ENCODE results near the gene GUK1. TPM values are rescaled to one million over a fixed set of nuclear protein-coding genes. Genes with fewer than 3 reads are reported as not detected.

The GUK1 gene
- total RNA-seq, 5 donors from 2014 or later (not counting 1 experiment from before 2014, with no cell fraction given), result 201 to 318 (median 223) TPM

GRCh38 chr1:228190778-228191177 lies 50.7 kb downstream of the GUK1 start:
- no peak overlapping the region for H3K27ac Mint-ChIP-seq
- ATAC-seq (replicated peaks in 1 of 4), result no peak
- 55% methylated on average over 1 of the region's 5 CpGs for WGBS (ENCODE audit: insufficient coverage)

GRCh38 chr1:228194436-228194835 lies 54.4 kb downstream of the GUK1 start:
- Mint-ChIP-seq H3K27ac (no peak overlapping the region), H3K27me3 (no peaks in the 10 kb centered on the region), H3K4me3 (no peak overlapping the region), H3K4me1 (peaks cover 4 to 7% (median 4%) of the 10 kb centered on the region in 3 donors), H3K9me3 (peaks cover 5 to 7% (median 6%) of the 10 kb centered on the region in 3 donors), H3K36me3 (peaks cover 23% of the 10 kb centered on the region)
- ChIA-PET CTCF (interaction anchor here in 1 of 2 donors (0.5 kb wide), 1 partner anchor 68 kb away, joined by 3 read pairs; no protein-coding TSS in a partner anchor), POLR2A (no interaction called here)
- Histone ChIP-seq H3K27ac (ENCODE audit: low read length) (no peak overlapping the region), H3K36me3 (ENCODE audit: control insufficient read depth in 2 of 2, extremely low read depth in 1 of 2, insufficient read depth in 1 of 2, low read length in 1 of 2) (no peaks in the 10 kb centered on the region), H3K27me3 (replicated peaks in 1 of 2; ENCODE audit: control insufficient read depth in 2 of 2, extremely low read depth in 1 of 2, insufficient read depth in 2 of 2, low read length in 1 of 2) (no peaks in the 10 kb centered on the region), H3K4me3 (ENCODE audit: control insufficient read depth in 1 of 2, extremely low read depth in 1 of 2, low read length in 1 of 2) (no peak overlapping the region), H3K4me1 (ENCODE audit: control insufficient read depth in 1 of 2, extremely low read depth in 1 of 2, insufficient read depth in 2 of 2, low read length in 2 of 2) (no peaks in the 10 kb centered on the region), H3K9me3 (no peaks in the 10 kb centered on the region)
- DNase-seq, result peak in 1 of 35 experiments; percentile 3
- 86% methylated on average over 2 of the region's 3 CpGs for WGBS (ENCODE audit: insufficient coverage)
- ATAC-seq (replicated peaks in 1 of 4), result no peak

More at GRCh38 chr1:228190778-228191177, 50.7 kb downstream of the GUK1 start:
- H3K27me3 ChIP-seq (replicated peaks in 1 of 2; ENCODE audit: control insufficient read depth in 2 of 2, extremely low read depth in 1 of 2, insufficient read depth in 2 of 2, low read length in 1 of 2), result no peaks in the 10 kb centered on the region
- H3K4me3 Mint-ChIP-seq, result no peak overlapping the region
- H3K27ac ChIP-seq (ENCODE audit: low read length), result no peak overlapping the region
- peaks cover 14 to 30% (median 22%) of the 10 kb centered on the region in 3 donors for H3K4me1 Mint-ChIP-seq
- H3K27me3 Mint-ChIP-seq, result no peaks in the 10 kb centered on the region
- ChIA-PET POLR2A (no interaction called here), CTCF (no interaction called here)
- peaks cover 4% of the 10 kb centered on the region for H3K36me3 Mint-ChIP-seq
- H3K9me3 ChIP-seq, result no peaks in the 10 kb centered on the region
- H3K4me3 ChIP-seq (ENCODE audit: control insufficient read depth in 1 of 2, extremely low read depth in 1 of 2, low read length in 1 of 2), result no peak overlapping the region
- peaks cover 0 to 11% of the 10 kb centered on the region in 2 experiments for H3K4me1 ChIP-seq (ENCODE audit: control insufficient read depth in 1 of 2, extremely low read depth in 1 of 2, insufficient read depth in 2 of 2, low read length in 2 of 2)
- no peaks in the 10 kb centered on the region for H3K36me3 ChIP-seq (ENCODE audit: control insufficient read depth in 2 of 2, extremely low read depth in 1 of 2, insufficient read depth in 1 of 2, low read length in 1 of 2)
- peak in 1 of 35 experiments; percentile 2 for DNase-seq
- no peaks in the 10 kb centered on the region for H3K9me3 Mint-ChIP-seq

DNA sequence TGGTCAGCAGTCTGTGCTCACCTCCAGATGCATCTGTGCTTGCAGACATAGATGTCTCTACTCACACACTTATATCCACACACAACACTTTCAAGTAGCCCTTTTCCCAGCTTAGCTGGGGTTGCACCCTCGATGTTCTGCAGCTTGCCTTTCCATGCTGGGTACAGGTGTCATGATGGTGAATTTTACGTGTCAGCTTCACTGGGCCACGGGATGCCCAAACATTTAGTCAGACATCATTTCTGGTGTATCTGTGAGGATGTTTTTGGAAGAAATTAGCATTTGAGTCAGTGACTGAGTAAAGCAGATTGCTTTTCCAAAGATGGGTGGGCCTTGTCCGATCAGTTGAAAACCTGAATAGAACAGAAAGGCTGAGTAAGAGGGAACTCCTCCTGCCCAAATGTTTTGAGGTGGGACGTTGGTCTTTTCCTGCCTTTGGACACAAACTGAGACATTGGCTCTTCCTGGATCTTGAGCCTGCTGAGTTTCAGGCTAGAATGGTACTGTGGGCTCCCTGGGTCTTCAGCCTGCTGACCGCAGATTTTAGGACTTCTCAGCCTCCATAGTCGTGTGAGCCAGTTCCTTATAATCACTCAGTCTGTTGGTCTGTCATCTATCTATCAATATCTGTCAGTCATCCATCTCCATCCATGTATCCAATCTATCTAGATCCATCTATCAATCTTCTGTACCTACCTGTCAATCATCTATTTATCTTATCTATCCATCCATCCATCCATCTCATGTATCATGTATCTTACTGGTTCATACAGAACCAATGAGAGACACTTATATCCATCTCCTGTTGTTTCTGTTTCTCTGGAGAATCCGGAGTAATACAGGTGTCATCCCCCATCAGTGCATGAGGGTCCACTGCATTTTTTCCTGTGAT lies 55.1 kb downstream of the GUK1 start:
- 89% methylated on average over 8 of the region's 8 CpGs for WGBS (ENCODE audit: insufficient coverage)
- Mint-ChIP-seq H3K4me1 (peaks cover 0 to 3% (median 0%) of the 10 kb centered on the region in 3 donors), H3K4me3 (no peak overlapping the region), H3K36me3 (peaks cover 27% of the 10 kb centered on the region), H3K9me3 (peaks cover 8 to 10% (median 9%) of the 10 kb centered on the region in 3 donors), H3K27ac (no peak overlapping the region), H3K27me3 (no peaks in the 10 kb centered on the region)
- Histone ChIP-seq H3K4me1 (ENCODE audit: control insufficient read depth in 1 of 2, extremely low read depth in 1 of 2, insufficient read depth in 2 of 2, low read length in 2 of 2) (no peaks in the 10 kb centered on the region), H3K27me3 (replicated peaks in 1 of 2; ENCODE audit: control insufficient read depth in 2 of 2, extremely low read depth in 1 of 2, insufficient read depth in 2 of 2, low read length in 1 of 2) (no peaks in the 10 kb centered on the region), H3K27ac (ENCODE audit: low read length) (no peak overlapping the region), H3K4me3 (ENCODE audit: control insufficient read depth in 1 of 2, extremely low read depth in 1 of 2, low read length in 1 of 2) (no peak overlapping the region), H3K9me3 (no peaks in the 10 kb centered on the region), H3K36me3 (ENCODE audit: control insufficient read depth in 2 of 2, extremely low read depth in 1 of 2, insufficient read depth in 1 of 2, low read length in 1 of 2) (no peaks in the 10 kb centered on the region)
- DNase-seq (peak in 1 of 35 experiments; percentile 0), ATAC-seq (replicated peaks in 1 of 4) (no peak)
- ChIA-PET CTCF (no interaction called here), POLR2A (no interaction called here)

- DNase-seq (peak in 1 of 35 experiments; percentile 3), ATAC-seq (replicated peaks in 1 of 4) (no peak)
- WGBS (ENCODE audit: insufficient coverage), result 91% methylated on average over 4 of the region's 4 CpGs
- Mint-ChIP-seq H3K27ac (no peak overlapping the region), H3K9me3 (peaks cover 8 to 10% (median 9%) of the 10 kb centered on the region in 3 donors), H3K27me3 (peaks cover 2 to 4% of the 10 kb centered on the region in 2 donors), H3K36me3 (peaks cover 31% of the 10 kb centered on the region), H3K4me3 (no peak overlapping the region), H3K4me1 (no peaks in the 10 kb centered on the region)
- Histone ChIP-seq H3K27me3 (replicated peaks in 1 of 2; ENCODE audit: control insufficient read depth in 2 of 2, extremely low read depth in 1 of 2, insufficient read depth in 2 of 2, low read length in 1 of 2) (no peaks in the 10 kb centered on the region), H3K36me3 (ENCODE audit: control insufficient read depth in 2 of 2, extremely low read depth in 1 of 2, insufficient read depth in 1 of 2, low read length in 1 of 2) (no peaks in the 10 kb centered on the region), H3K4me1 (ENCODE audit: control insufficient read depth in 1 of 2, extremely low read depth in 1 of 2, insufficient read depth in 2 of 2, low read length in 2 of 2) (no peaks in the 10 kb centered on the region), H3K27ac (ENCODE audit: low read length) (no peak overlapping the region), H3K9me3 (no peaks in the 10 kb centered on the region), H3K4me3 (ENCODE audit: control insufficient read depth in 1 of 2, extremely low read depth in 1 of 2, low read length in 1 of 2) (no peak overlapping the region)
- CTCF ChIA-PET, result no interaction called here
- POLR2A ChIA-PET, result no interaction called here
These were observed 57.6 kb downstream of the GUK1 start for GRCh38 chr1:228197555-228198147.

Other genes starting within 250 kb of the GUK1 start
- under 1 TPM in 4 of 5 donors, not detected in 1; 0.12 to 0.72 (median 0.48) TPM for gene WNT9A, start 192.3 kb upstream of the GUK1 start, total RNA-seq
- gene WNT3A, start 133.3 kb upstream of the GUK1 start, total RNA-seq, result under 1 TPM in 2 of 5 donors, not detected in 3; 0.10 to 0.28 TPM
- 100 to 1,000 TPM; 232 to 309 (median 258) TPM for gene ARF1, start 57.6 kb upstream of the GUK1 start, total RNA-seq
- gene C1orf35, start 37.0 kb upstream of the GUK1 start, total RNA-seq, result 10 to 100 TPM; 19.7 to 34.0 (median 32.3) TPM
- 10 to 100 TPM; 49.7 to 63.5 (median 55.9) TPM for gene MRPL55, start 31.0 kb upstream of the GUK1 start, total RNA-seq
- 1 to 10 TPM; 1.1 to 3.1 (median 1.6) TPM for gene GJC2, start 9.7 kb downstream of the GUK1 start, total RNA-seq
- gene IBA57, start 25.5 kb downstream of the GUK1 start, total RNA-seq, result 10 to 100 TPM; 10.6 to 18.3 (median 12.6) TPM
- 100 to 1,000 TPM in 2 of 5 donors, 10 to 100 TPM in 3; 77.9 to 133 (median 81.4) TPM for gene OBSCN, start 67.8 kb downstream of the GUK1 start, total RNA-seq

All from T-cell (primary cell).